Suprapubic skin (tissue), 3 donors: ENCODE measurements around the gene WWTR1.

Experiments used
- POLR2A ChIP-seq, 2 donors: fragments of 450-650 bp; IDR thresholded peaks; one replicate each; pipeline ENCODE4 v1.6.1; 2017; ENCODE audit warnings: antibody characterized with exemption in 2 of 2, mild to moderate bottlenecking in 2 of 2, moderate library complexity in 2 of 2
- TF ChIP-seq, protein P1 (sequence below), 2 donors: fragments of 200-600 bp in 1 of 2; fragments of 450-650 bp in 1 of 2; sonication (generic) in 1 of 2; IDR thresholded peaks; one replicate each; pipeline ENCODE4 v1.5.1; 2016 to 2019; ENCODE audit warnings: antibody characterized with exemption in 2 of 2, mild to moderate bottlenecking in 1 of 2, moderate library complexity in 1 of 2

DNA sequence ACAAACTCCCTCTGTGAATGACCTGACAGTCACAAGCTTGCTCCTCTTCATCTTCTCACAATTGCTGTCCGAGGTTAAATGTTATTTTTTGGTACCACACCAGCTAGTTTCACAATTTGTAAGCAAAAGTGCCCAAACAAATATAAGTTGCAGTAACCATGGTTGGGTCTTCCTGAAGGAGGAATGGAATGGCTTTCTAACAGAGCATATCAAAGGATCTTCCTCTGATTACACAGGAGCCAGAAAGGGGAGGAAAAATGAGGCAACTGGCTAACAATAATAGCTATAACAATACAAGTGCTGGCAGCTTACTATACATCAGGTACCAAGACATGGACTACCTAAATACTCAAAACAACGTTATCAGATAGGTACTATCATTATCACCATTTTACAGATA is 90.4 kb downstream of the WWTR1 start:
- no peak for TF ChIP-seq POLR2A (IDR thresholded peaks at IDR 0.05)
- TF ChIP-seq, protein P1, sequence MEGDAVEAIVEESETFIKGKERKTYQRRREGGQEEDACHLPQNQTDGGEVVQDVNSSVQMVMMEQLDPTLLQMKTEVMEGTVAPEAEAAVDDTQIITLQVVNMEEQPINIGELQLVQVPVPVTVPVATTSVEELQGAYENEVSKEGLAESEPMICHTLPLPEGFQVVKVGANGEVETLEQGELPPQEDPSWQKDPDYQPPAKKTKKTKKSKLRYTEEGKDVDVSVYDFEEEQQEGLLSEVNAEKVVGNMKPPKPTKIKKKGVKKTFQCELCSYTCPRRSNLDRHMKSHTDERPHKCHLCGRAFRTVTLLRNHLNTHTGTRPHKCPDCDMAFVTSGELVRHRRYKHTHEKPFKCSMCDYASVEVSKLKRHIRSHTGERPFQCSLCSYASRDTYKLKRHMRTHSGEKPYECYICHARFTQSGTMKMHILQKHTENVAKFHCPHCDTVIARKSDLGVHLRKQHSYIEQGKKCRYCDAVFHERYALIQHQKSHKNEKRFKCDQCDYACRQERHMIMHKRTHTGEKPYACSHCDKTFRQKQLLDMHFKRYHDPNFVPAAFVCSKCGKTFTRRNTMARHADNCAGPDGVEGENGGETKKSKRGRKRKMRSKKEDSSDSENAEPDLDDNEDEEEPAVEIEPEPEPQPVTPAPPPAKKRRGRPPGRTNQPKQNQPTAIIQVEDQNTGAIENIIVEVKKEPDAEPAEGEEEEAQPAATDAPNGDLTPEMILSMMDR (IDR thresholded peaks at IDR 0.05): no peak
